ENCODE measurements around the gene HES2. TPM values are rescaled to one million over a fixed set of nuclear protein-coding genes. Genes with fewer than 3 reads are reported as not detected.

The HES2 gene
- total and polyA plus RNA-seq, 2 of the 4 experiments (the other 2 are of a cell fraction), result not detected

- H2AFZ ChIP-seq (replicated peaks; ENCODE audit: low read length, poor library complexity), result no peak overlapping the region
- no peak overlapping the region for H4K8ac ChIP-seq (ENCODE audit: low read depth in 2 of 2, low read length in 2 of 2)
- no peak overlapping the region for H3K4ac ChIP-seq (ENCODE audit: low read depth, low read length)
- no peak overlapping the region for H3K27ac ChIP-seq (ENCODE audit: insufficient read depth, low read length)
- dilution Hi-C loops (cut with HindIII; ENCODE audit: low sequenced_read_pairs, unreplicated experiment) (no loop called here), intact Hi-C loops (cut with micrococcal nuclease) (no loop called here), in situ Hi-C loops (cut with MboI; ENCODE audit: low sequenced_read_pairs) (no loop called here)
- no TSS peak for BruUV-seq (replicated peaks)
- no peak overlapping the region for H3K23ac ChIP-seq (ENCODE audit: low read depth, low read length)
- H4K5ac ChIP-seq (ENCODE audit: low read depth, low read length), result no peak overlapping the region
- no peak for DNase-seq
- no peak for ATAC-seq (ENCODE audit: low read depth)
- peaks cover 3% of the 10 kb centered on the region; the same call in 1 of the 2 replicates for H3K4me1 ChIP-seq (ENCODE audit: control insufficient read depth, insufficient read depth, low read length)
- no peak overlapping the region for H3K4me3 ChIP-seq (ENCODE audit: insufficient read depth, low read depth, low read length)
- no peak overlapping the region for H3K4me2 ChIP-seq (ENCODE audit: low read depth, low read length)
- POLR2A ChIA-PET (ENCODE audit: unreplicated experiment), result no interaction called here
- 75% methylated on average over 3 of the region's 9 CpGs; no CpG with 5 or more reads in 1 of the 2 experiments for WGBS, 2 experiments (ENCODE audit: extremely low coverage in 2 of 2, insufficient read length in 1 of 2)
- no peak overlapping the region for H3K14ac ChIP-seq (replicated peaks; ENCODE audit: low read depth, low read length)
- H3K18ac ChIP-seq (ENCODE audit: low read depth, low read length), result no peak overlapping the region
- no peak overlapping the region for H4K91ac ChIP-seq (ENCODE audit: insufficient read depth, low read depth, low read length)
- H3K79me1 ChIP-seq (ENCODE audit: low read depth in 1 of 2, low read length in 2 of 2), result no peaks in the 10 kb centered on the region
- no peak overlapping the region for H2BK20ac ChIP-seq (ENCODE audit: low read depth, low read length)
- H2AK5ac ChIP-seq (ENCODE audit: low read depth, low read length), result no peak overlapping the region
- TF ChIP-seq RCOR1 (IDR thresholded peaks at IDR 0.05; ENCODE audit: insufficient replicate concordance, low read length) (no peak), NFE2L2 (IDR thresholded peaks at IDR 0.05; ENCODE audit: low read depth, low read length) (no peak), RFX5 (IDR thresholded peaks at IDR 0.05; ENCODE audit: low read depth, low read length) (no peak), CEBPB (IDR thresholded peaks at IDR 0.05; ENCODE audit: low read depth, low read length) (no peak), FOS (IDR thresholded peaks at IDR 0.05; ENCODE audit: low read depth, low read length) (no peak), BHLHE40 (IDR thresholded peaks at IDR 0.05; ENCODE audit: low read depth, low read length) (no peak), CTCF (conservative IDR thresholded peaks at IDR 0.05; ENCODE audit: low read depth, low read length) (no peak)
- no peaks in the 10 kb centered on the region for H3K9me1 ChIP-seq (ENCODE audit: insufficient read depth, low read length)
- H2BK15ac ChIP-seq (ENCODE audit: low read depth, low read length), result no peak overlapping the region
- CTCF ChIA-PET, result interaction anchor here (0.5 kb wide), 1 partner anchor 185 kb away, joined by 4 read pairs; no protein-coding TSS in a partner anchor
- no peak overlapping the region for H3K56ac ChIP-seq (ENCODE audit: extremely low read depth, insufficient read depth, low read length)
- H3K27me3 ChIP-seq (ENCODE audit: control insufficient read depth, insufficient read depth, low read length), result peaks cover 82% of the 10 kb centered on the region
- no peak overlapping the region for H2AK9ac ChIP-seq (replicated peaks; ENCODE audit: low read depth, low read length, poor library complexity)
- H3K9me3 ChIP-seq (ENCODE audit: control insufficient read depth, insufficient read depth, low read length), result no peaks in the 10 kb centered on the region
- peaks cover 11% of the 10 kb centered on the region; the same call in 1 of the 2 replicates for H4K20me1 ChIP-seq (ENCODE audit: insufficient read depth, low read length)
- no peak overlapping the region for H2BK5ac ChIP-seq (ENCODE audit: low read depth, low read length, poor library complexity, severe bottlenecking)
- H3K9ac ChIP-seq (ENCODE audit: low read depth, low read length), result no peak overlapping the region
- no peak overlapping the region for H2BK120ac ChIP-seq (ENCODE audit: low read depth, low read length)
- H3K36me3 ChIP-seq (ENCODE audit: control insufficient read depth, insufficient read depth, low read length), result no peaks in the 10 kb centered on the region
These were observed 6.7 kb upstream of the HES2 start for GRCh38 chr1:6426277-6426971.
